HS-27A (cell line): ENCODE results near the gene SIRT7.

Source experiments
- DNase-seq: peaks from one replicate; pipeline ENCODE4 v3.0.0-alpha.2; 2012; ENCODE audit warnings: low read depth, missing footprints

Gene SIRT7

GRCh38 chr17:81863123-81863675 is 54.8 kb downstream of the SIRT7 start:
- no peak for DNase-seq
